Neural progenitor cell (in vitro differentiated cells): ENCODE measurements around the gene SMAP1.

Experiments
- CTCF ChIP-seq: fragments of 200-600 bp; sonication (generic); IDR thresholded peaks from 2 replicates; pipeline ENCODE4 v1.5.1; 2017; ENCODE audit warnings: antibody characterized with exemption, mild to moderate bottlenecking
- EZH2 ChIP-seq: fragments of 200-600 bp; sonication (generic); IDR thresholded peaks from 2 replicates; pipeline ENCODE4 v1.6.1; 2017; ENCODE audit warnings: antibody characterized with exemption, mild to moderate bottlenecking, moderate library complexity
- EZH2phosphoT487 ChIP-seq: fragments of 200-600 bp; sonication (generic); IDR thresholded peaks from 2 replicates; pipeline ENCODE4 v1.6.1; 2017; ENCODE audit warnings: antibody characterized with exemption

GRCh38 chr6:70686548-70687133, 19.0 kb downstream of the SMAP1 start:
- TF ChIP-seq CTCF = peak; percentile 83
- TF ChIP-seq EZH2 = no peak
- no peak for TF ChIP-seq EZH2phosphoT487
